IPS-NIHi7 (cell line): Measurements from ENCODE around the gene TRHDE.
"Not testable (repeated sequence)": the region's sequence is repeated elsewhere in the genome, so short reads cannot be mapped to it uniquely, and the experiment has no call there.

Source experiments
- DNase-seq: peaks from one replicate; pipeline ENCODE4 v3.0.0; 2012; ENCODE audit warnings: mixed read lengths; ENCODE audit errors: extremely low spot score

The TRHDE gene

DNA sequence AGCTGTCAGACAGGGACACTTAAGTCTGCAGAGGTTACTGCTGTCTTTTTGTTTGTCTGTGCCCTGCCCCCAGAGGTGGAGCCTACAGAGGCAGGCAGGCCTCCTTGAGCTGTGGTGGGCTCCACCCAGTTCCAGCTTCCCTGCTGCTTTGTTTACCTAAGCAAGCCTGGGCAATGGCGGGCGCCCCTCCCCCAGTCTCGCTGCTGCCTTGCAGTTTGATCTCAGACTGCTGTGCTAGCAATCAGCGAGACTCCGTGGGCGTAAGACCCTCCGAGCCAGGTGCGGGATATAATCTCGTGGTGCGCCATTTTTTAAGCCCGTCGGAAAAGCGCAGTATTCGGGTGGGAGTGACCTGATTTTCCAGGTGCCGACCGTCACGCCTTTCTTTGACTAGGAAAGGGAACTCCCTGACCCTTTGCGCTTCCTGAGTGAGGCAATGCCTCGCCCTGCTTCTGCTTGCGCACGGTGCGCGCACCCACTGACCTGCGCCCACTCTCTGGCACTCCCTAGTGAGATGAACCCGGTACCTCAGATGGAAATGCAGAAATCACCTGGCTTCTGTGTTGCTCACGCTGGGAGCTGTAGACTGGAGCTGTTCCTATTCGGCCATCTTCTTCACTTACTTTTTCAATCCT lies 248.0 kb downstream of the TRHDE start:
- DNase-seq = not testable (repeated sequence)

GRCh38 chr12:72521326-72521725 lies 249.2 kb downstream of the TRHDE start:
- no peak for DNase-seq

DNA sequence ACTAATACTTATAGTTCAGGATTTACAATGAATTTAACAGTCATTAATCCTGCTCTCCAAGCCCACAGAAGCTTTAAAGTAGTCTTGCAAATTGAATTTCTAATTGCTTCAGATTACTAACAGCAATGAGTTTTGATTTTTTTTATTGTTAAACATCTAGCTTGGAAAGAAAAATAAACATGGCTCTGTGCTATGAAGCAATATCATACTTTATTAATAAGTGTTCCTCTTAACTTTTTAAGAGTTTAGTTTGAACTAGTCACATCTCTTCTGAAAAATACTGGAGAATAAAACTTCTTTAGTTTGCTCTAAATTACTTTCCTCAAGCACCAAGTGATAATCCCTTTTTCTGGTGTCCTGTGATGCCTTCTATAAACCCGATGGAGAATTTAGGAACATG lies 250.2 kb downstream of the TRHDE start:
- DNase-seq = no peak

GRCh38 chr12:72523754-72524153 lies 251.6 kb downstream of the TRHDE start:
- no peak for DNase-seq

DNA sequence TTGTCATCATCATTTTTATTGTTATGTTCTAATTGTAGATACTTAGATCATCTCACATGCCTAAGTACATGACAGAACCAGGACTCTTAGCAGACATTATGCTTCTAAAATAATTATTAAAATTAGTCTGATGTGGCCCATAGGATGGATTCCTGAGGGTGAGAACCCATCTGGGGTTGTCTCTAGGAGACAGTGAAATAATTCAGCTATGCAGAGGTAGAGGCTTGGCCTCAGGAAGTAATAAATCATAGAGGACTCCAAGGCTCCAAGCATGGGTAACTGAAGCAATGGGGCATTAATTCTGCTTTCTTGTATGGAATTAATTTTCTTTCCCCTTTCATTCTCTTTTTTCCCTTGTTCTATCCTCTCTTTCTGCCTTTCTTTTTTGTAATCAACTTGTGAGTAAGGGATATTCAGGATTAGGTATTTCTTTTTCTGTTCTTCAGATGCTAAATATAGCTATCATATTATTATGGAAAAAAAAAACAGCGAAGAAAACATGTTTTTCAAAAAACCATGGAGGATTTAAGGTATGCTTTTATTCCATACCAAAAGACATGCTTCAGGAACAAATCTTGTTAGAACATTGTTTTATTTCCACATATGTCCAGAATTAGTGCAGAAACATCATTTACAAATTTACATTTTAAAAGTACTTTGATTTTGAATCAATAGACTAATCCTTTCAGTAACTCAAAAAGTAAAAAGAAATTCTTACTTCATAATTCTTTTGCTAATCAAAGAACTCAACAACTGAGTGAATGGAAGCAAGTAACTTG lies 263.2 kb downstream of the TRHDE start:
- no peak for DNase-seq

DNA sequence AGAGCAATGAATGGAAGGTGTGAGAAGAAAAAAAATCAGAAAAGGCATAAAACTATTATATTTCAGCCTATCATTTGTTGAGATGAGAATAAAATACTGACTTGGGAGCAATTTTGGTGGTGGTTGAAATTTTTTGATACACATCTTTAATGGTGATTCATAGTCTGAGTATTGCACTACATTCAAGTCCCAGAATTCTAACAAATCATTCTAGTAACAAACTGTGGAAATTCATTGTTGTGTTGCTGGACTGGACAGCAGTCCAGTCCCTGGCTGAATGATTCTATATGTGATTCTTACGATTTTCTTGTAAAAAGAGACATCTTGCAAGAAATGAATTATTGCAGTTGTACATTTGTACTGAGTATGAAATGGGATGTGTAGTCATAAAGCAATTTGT lies 268.6 kb downstream of the TRHDE start:
- DNase-seq = no peak

- no peak for DNase-seq
These were observed 271.8 kb downstream of the TRHDE start for GRCh38 chr12:72543777-72544467.

- DNase-seq = no peak
These were observed 273.9 kb downstream of the TRHDE start for GRCh38 chr12:72546106-72546505.

DNA sequence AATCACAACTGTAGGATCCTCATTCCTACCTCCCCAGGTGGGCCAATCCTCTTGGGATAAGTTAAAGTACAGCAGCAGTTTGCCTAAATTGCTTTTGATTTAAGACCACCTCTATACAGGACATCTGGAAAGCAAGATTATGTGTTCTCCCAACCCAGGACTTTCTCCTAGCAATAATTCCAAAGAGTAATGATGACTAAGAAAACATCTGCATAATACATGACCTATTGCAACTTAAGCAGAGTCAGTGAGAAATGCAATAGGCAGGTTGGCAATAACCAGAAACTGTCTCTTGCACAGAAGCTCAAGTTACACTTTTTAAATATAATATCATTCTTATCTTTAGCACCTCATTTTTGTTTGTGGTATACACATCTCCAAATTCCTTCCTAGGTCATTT lies 275.4 kb downstream of the TRHDE start:
- no peak for DNase-seq

- no peak for DNase-seq
These were observed 277.0 kb downstream of the TRHDE start for GRCh38 chr12:72549184-72549583.

DNA sequence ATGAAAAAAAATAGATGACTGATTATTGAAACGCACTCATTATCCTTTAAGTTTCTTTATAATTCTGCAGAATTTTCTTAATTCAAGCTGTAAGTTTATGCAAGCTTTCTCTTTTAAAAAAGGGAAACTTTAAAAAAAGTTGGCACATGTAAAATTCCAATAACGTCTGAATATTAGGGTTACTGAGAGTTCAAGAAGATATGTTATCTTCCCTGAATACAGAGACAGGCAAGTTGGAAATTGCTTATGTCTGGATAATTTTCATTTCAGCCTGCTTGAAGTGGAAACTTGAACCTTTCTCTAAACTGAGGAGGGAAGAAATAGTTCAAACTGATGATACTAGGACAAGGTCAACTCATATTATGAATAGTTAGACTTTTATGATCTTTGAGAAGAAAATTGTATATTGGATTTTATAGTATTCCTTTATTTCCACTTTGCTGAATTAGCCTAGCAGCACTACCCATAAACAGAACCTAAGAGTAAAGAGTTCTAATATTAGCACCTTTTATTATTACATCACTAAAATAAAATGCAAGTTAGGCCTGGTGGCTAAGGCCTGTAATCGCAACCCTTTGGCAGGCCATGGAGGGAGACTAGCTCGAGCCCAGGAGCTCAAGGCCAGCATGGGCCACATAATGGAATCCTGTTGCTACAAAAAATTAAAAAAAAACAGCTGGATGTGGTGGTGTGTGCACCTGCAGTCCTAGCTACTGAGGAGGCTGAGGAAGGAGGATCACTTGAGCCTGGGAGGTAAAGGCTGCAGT lies 288.0 kb downstream of the TRHDE start:
- peak; percentile 11 for DNase-seq

DNA sequence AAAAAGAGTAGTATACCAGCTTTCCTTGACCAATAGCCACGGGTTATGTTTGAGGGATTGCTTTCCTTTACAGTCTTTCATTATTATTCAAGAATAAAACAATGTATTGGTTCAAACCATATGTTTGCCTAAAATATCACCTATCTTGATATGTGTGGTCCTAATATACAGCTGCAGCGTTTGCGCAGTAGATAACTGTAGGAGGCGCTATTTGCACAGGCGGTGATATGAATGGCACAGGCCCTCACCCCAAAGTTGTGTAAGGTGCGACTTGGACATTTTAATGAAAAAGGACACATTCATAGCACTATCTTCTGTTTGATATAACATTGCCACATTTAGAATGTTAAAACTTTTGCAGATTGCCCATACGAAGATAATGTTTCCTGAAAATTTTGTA lies 298.4 kb downstream of the TRHDE start:
- DNase-seq = peak; percentile 55

DNA sequence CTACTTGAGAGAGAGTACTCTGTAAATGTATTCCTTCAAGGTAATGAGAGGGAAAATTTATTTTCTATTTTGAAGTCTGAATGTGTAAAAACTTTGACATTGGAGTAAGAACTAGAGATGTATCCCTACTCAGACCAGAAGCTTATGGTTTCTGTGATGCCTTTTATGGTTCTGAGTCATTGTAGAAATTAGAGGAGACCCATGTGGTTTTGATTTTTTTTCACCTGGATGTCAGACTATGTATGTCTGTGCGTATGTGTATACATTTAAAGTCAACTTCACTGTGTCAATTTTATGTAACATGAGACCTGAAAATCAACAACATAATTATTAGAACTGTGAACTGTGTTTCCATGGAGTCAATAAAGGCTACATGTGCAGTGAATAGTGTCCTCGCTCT lies 302.0 kb downstream of the TRHDE start:
- no peak for DNase-seq

- DNase-seq = no peak
These were observed 306.2 kb downstream of the TRHDE start for GRCh38 chr12:72578327-72578726.

DNA sequence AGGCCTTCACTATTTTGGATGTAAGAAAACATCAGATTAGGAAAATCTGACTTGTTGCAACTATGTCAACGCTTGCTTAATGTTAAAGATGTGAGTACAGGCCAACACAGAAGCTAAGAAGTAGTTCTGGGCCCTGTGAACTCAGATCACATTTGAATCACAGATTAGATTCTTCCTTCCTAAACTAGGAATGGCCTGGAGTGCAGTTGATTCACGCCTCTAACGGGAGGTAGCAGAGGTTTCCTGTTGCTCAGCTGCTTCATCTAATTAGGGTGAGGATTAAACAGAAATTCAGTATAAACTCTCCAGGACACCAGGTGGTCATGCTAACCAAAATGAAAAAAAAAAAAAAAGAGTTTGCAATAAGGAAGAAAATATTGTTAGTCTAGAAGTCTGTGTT lies 314.3 kb downstream of the TRHDE start:
- DNase-seq = peak; percentile 20

DNA sequence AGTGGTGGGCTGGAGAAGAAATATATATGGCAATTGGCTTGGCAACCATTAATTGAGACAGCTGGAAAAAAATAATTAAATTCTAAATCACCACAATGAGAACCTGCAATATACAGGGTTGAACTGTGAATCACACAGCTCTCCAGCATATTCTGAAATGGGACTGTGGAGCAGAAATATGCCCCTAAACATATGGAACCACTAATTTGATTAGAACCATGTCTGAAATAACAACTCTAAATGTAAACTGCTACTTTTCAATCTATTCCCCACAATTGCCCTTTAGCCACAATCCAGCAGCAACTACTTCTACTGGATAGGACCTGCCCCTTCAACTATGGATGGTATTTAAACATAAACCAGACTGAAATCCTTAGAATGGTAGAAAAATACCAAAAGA lies 330.4 kb downstream of the TRHDE start:
- no peak for DNase-seq

DNA sequence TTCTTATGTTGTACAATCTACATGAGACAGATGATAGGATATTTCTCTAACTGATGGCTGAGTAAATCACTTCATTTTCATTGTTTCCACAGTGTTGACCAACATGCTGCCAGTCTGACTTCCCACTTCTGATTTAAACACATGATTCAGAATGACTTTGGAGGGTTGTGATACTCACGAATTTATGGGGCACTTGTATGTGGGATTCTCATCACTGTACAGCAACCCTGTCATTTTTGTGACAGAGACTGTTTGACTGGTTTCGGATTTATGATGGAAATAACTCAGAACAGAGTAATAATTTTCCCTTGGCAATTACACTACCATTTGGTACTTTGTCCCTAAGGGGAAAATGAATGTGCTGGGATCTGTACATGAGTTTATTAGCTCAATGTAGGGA lies 333.8 kb downstream of the TRHDE start:
- no peak for DNase-seq

GRCh38 chr12:72610342-72610741 lies 338.2 kb downstream of the TRHDE start:
- no peak for DNase-seq

- DNase-seq = peak; percentile 20
These were observed 338.7 kb downstream of the TRHDE start for GRCh38 chr12:72610854-72611358.

- peak; percentile 35 for DNase-seq
These were observed 340.0 kb downstream of the TRHDE start for GRCh38 chr12:72612171-72612570.

- DNase-seq = no peak
These were observed 346.6 kb downstream of the TRHDE start for GRCh38 chr12:72618764-72619163.

DNA sequence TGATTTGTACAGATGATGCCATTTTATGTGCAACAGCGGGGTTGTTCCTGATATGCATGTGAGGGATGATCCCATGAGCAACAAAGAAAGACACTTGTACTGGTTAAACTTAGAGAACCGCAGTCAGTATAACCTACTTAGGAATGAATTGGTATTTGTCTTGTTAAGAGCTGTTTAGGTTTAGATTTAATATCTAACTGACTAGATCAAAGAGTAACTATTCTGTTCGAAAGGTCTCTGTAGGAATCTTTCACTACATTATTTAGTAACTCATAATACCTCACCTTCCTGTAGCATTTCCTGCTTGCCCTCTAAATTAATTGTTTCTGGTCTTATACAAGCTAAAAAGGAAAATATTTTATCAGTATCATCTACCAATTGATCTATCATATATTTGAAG lies 350.4 kb downstream of the TRHDE start:
- no peak for DNase-seq
